GM23338 (cell line): ENCODE data around the gene SPAG16.

Experiments
- CREB1 ChIP-seq: fragments of 250-450 bp; sonication (Bioruptor Pico); IDR thresholded peaks from 2 replicates; pipeline ENCODE4 v1.5.0; 2020; ENCODE audit warnings: low read depth, mild to moderate bottlenecking, moderate library complexity
- EZH2 ChIP-seq: fragments of 200-600 bp; sonication (generic); IDR thresholded peaks from one replicate; pipeline ENCODE4 v1.8.0; 2017; ENCODE audit warnings: antibody characterized with exemption, mild to moderate bottlenecking, low read depth; ENCODE audit not compliant: unreplicated experiment
- STAT1 ChIP-seq: IDR thresholded peaks from one replicate; pipeline ENCODE4 v1.6.1; 2016; ENCODE audit warnings: antibody characterized with exemption; ENCODE audit not compliant: unreplicated experiment
- ZNF331 ChIP-seq: fragments of 250-450 bp; sonication (Bioruptor Pico); IDR thresholded peaks from 2 replicates; pipeline ENCODE4 v1.5.0; 2020; ENCODE audit warnings: low read depth, mild to moderate bottlenecking, moderate library complexity
- TF ChIP-seq, protein P1 (sequence below), 2 experiments: fragments of 200-600 bp in 1 of 2; sonication (generic) in 1 of 2; conservative IDR thresholded peaks; 2 replicates each; pipeline versions ENCODE4 v1.5.1 to v1.6.1; 2016 to 2017; ENCODE audit warnings: antibody characterized with exemption in 2 of 2, low read depth in 2 of 2, mild to moderate bottlenecking in 2 of 2, moderate library complexity in 1 of 2
- TF ChIP-seq, protein P2 (sequence below): IDR thresholded peaks from one replicate; pipeline ENCODE4 v1.6.1; 2018; ENCODE audit warnings: antibody characterized with exemption; ENCODE audit not compliant: unreplicated experiment

- TF ChIP-seq, protein P1, sequence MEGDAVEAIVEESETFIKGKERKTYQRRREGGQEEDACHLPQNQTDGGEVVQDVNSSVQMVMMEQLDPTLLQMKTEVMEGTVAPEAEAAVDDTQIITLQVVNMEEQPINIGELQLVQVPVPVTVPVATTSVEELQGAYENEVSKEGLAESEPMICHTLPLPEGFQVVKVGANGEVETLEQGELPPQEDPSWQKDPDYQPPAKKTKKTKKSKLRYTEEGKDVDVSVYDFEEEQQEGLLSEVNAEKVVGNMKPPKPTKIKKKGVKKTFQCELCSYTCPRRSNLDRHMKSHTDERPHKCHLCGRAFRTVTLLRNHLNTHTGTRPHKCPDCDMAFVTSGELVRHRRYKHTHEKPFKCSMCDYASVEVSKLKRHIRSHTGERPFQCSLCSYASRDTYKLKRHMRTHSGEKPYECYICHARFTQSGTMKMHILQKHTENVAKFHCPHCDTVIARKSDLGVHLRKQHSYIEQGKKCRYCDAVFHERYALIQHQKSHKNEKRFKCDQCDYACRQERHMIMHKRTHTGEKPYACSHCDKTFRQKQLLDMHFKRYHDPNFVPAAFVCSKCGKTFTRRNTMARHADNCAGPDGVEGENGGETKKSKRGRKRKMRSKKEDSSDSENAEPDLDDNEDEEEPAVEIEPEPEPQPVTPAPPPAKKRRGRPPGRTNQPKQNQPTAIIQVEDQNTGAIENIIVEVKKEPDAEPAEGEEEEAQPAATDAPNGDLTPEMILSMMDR (conservative IDR thresholded peaks at IDR 0.05; ENCODE audit: low read depth in 2 of 2): no peak
- no peak for TF ChIP-seq EZH2
- no peak for TF ChIP-seq ZNF331 (CRISPR knock-in tag)
- TF ChIP-seq STAT1: no peak
- TF ChIP-seq CREB1 (CRISPR knock-in tag): no peak
- TF ChIP-seq, protein P2, sequence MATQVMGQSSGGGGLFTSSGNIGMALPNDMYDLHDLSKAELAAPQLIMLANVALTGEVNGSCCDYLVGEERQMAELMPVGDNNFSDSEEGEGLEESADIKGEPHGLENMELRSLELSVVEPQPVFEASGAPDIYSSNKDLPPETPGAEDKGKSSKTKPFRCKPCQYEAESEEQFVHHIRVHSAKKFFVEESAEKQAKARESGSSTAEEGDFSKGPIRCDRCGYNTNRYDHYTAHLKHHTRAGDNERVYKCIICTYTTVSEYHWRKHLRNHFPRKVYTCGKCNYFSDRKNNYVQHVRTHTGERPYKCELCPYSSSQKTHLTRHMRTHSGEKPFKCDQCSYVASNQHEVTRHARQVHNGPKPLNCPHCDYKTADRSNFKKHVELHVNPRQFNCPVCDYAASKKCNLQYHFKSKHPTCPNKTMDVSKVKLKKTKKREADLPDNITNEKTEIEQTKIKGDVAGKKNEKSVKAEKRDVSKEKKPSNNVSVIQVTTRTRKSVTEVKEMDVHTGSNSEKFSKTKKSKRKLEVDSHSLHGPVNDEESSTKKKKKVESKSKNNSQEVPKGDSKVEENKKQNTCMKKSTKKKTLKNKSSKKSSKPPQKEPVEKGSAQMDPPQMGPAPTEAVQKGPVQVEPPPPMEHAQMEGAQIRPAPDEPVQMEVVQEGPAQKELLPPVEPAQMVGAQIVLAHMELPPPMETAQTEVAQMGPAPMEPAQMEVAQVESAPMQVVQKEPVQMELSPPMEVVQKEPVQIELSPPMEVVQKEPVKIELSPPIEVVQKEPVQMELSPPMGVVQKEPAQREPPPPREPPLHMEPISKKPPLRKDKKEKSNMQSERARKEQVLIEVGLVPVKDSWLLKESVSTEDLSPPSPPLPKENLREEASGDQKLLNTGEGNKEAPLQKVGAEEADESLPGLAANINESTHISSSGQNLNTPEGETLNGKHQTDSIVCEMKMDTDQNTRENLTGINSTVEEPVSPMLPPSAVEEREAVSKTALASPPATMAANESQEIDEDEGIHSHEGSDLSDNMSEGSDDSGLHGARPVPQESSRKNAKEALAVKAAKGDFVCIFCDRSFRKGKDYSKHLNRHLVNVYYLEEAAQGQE: no peak
Observed at GRCh38 chr2:214019229-214019972, 735.1 kb downstream of the SPAG16 start.
